Neural crest cell (in vitro differentiated cells): ENCODE data around the gene TIPIN. TPM values are rescaled to one million over a fixed set of nuclear protein-coding genes. Genes with fewer than 3 reads are reported as not detected.
"Not testable (repeated sequence)": the region's sequence is repeated elsewhere in the genome, so short reads cannot be mapped to it uniquely, and the experiment has no call there.

Experiments used
- DNase-seq: peaks from one replicate; pipeline ENCODE4 v3.0.0; 2021; ENCODE audit warnings: low read depth, mixed read lengths, low spot score
- H3K27ac Mint-ChIP-seq: one replicate; pipeline ENCODE4 v1.8.0; 2021; ENCODE audit warnings: mild to moderate bottlenecking, mixed read lengths; ENCODE audit not compliant: unreplicated experiment
- H3K27me3 Mint-ChIP-seq: 2 replicates; pipeline ENCODE4 v1.8.0; 2021; ENCODE audit warnings: low read depth, mild to moderate bottlenecking, mixed read lengths
- H3K36me3 Mint-ChIP-seq: 2 replicates; pipeline ENCODE4 v1.8.0; 2021; ENCODE audit warnings: low read depth, mild to moderate bottlenecking, mixed read lengths
- H3K4me1 Mint-ChIP-seq: 2 replicates; pipeline ENCODE4 v1.8.0; 2021; ENCODE audit warnings: mixed read lengths
- H3K4me3 Mint-ChIP-seq: one replicate; pipeline ENCODE4 v1.8.0; 2021; ENCODE audit warnings: mild to moderate bottlenecking, mixed read lengths
- H3K9me3 Mint-ChIP-seq: 2 replicates; pipeline ENCODE4 v1.8.0; 2021; ENCODE audit warnings: mixed read lengths
- total RNA-seq: library from RNA; stranded (reverse); gene quantifications from 2 replicates; pipeline ENCODE4 v1.2.1, GENCODE V29; 2021
- TF ChIP-seq, protein P1 (sequence below): fragments of 200-600 bp; sonication (generic); conservative IDR thresholded peaks from 2 replicates; pipeline ENCODE4 v1.5.0; 2021; ENCODE audit warnings: antibody characterized with exemption, mild to moderate bottlenecking

Gene TIPIN
- total RNA-seq, 1 donor from 2014 or later: 23.4 TPM

DNA sequence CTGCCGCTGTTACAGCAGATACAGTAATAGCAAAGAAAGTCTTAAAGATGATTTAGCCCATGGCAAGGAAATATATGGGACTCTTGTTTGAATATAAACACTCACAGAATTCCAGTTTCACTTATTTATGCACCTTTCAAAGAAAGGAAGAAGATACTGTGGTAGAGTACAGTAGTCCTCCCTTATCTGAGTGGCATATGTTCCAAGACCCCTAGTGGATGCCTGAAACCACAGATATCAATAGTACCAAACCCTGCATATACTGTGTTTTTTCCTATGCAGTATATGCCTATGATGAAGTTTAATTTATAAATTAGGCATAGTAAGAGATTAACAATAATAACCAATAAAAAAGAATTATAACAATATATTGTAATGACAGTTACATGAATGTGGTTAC is 38.4 kb upstream of the TIPIN start:
- Mint-ChIP-seq H3K4me3 (no peak overlapping the region), H3K4me1 (peaks cover 18% of the 10 kb centered on the region), H3K36me3 (peaks cover 7% of the 10 kb centered on the region), H3K9me3 (no peaks in the 10 kb centered on the region), H3K27me3 (no peaks in the 10 kb centered on the region), H3K27ac (no peak overlapping the region)
- TF ChIP-seq, protein P1, sequence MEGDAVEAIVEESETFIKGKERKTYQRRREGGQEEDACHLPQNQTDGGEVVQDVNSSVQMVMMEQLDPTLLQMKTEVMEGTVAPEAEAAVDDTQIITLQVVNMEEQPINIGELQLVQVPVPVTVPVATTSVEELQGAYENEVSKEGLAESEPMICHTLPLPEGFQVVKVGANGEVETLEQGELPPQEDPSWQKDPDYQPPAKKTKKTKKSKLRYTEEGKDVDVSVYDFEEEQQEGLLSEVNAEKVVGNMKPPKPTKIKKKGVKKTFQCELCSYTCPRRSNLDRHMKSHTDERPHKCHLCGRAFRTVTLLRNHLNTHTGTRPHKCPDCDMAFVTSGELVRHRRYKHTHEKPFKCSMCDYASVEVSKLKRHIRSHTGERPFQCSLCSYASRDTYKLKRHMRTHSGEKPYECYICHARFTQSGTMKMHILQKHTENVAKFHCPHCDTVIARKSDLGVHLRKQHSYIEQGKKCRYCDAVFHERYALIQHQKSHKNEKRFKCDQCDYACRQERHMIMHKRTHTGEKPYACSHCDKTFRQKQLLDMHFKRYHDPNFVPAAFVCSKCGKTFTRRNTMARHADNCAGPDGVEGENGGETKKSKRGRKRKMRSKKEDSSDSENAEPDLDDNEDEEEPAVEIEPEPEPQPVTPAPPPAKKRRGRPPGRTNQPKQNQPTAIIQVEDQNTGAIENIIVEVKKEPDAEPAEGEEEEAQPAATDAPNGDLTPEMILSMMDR: peak; percentile 11
- DNase-seq: no peak

DNA sequence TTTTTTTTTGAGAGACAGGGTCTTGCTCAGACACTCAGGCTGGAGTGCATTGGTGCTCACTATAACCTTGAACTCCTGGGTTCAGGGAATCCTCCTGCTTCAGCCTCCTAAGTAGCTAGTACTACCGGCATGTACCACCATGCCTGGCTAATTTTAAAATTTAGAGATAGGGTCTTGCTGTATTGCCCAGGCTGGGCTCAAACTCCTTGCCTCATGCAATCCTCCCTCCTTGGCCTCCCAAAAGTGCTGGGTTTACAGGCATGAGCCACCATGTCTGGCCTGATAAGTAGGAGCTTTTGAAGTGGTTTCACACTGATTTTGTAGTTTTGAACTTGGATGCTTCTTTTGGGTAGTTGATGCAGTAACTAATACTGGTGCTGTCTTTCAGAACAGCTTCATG is 38.0 kb upstream of the TIPIN start:
- no peaks in the 10 kb centered on the region for H3K9me3 Mint-ChIP-seq
- H3K36me3 Mint-ChIP-seq: peaks cover 7% of the 10 kb centered on the region
- no peak for DNase-seq
- TF ChIP-seq, protein P1: no peak
- no peaks in the 10 kb centered on the region for H3K27me3 Mint-ChIP-seq
- H3K4me1 Mint-ChIP-seq: peaks cover 21% of the 10 kb centered on the region
- H3K4me3 Mint-ChIP-seq: no peak overlapping the region
- H3K27ac Mint-ChIP-seq: no peak overlapping the region

DNA sequence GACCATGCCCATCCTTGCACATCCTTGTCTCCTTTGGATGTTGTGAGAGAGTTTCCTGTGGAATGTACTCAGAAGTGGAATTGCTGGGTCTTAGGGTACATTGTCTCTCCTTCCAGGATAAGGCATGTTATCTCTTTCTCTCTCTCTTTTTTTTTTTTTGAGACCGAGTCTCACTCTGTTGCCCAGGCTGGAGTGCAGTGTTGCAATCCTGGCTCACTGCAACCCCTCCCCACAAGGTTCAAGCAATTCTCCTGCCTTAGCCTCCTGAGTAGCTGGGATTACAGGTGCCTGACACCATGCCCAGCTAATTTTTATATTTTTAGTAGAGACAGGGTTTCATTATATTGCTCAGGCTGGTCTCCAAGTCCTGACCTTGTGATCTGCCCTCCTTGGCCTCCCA is 36.6 kb upstream of the TIPIN start:
- not testable (repeated sequence) for H3K27ac Mint-ChIP-seq, H3K9me3 Mint-ChIP-seq, H3K36me3 Mint-ChIP-seq, H3K4me3 Mint-ChIP-seq, DNase-seq, H3K27me3 Mint-ChIP-seq
- peaks cover 30% of the 10 kb centered on the region for H3K4me1 Mint-ChIP-seq

DNA sequence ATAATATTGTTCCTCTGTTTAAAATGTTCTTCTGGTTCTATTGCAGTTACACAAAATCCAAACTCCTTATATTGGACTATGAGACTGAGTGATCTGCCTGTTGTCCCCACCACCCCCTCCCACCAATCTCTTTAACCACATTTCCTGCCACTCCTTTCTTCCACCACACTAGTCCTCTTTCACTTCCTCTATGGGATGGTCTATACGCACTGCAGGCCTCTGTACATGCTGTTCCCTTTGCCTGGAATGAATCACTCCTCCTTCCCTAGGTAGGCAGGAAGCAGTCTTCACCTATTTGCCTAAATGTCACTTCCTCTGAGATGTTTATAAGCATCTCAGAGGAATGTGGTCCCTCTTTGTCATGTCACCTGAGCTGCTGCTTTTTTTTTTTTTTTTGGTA is 34.2 kb upstream of the TIPIN start:
- Mint-ChIP-seq H3K9me3 (no peaks in the 10 kb centered on the region), H3K4me1 (peaks cover 44% of the 10 kb centered on the region), H3K27me3 (no peaks in the 10 kb centered on the region), H3K4me3 (peak overlapping the region; percentile 46), H3K27ac (no peak overlapping the region), H3K36me3 (peaks cover 5% of the 10 kb centered on the region)
- no peak for DNase-seq
- TF ChIP-seq, protein P1: no peak

DNA sequence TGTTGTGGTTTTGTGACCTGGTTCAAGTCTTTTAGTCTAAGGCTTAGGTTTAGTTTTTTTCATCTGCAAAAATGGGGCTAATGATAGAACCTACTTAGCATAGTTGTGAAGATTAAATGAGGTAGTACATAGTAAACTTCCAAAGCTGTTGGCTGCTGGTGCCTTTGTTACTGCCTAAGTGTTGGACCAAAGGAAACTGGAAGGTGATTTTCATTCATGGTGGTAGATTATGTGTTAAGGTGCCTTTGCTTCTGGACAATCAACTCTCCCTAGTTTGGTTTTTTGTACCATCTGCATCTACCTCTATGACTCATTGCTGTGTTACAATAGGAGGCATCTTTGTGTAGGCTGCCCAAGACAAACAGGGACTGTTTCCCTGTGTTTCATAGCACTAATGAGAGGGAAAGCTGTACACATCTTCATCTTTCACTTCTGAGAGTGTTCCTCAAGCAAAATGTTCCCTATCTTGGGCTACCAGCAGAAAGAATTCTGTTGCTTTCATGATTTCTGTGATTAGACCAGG is 33.4 kb upstream of the TIPIN start:
- H3K4me1 Mint-ChIP-seq: peaks cover 44% of the 10 kb centered on the region
- H3K9me3 Mint-ChIP-seq: no peaks in the 10 kb centered on the region
- peak overlapping the region; percentile 62 for H3K4me3 Mint-ChIP-seq
- no peak overlapping the region for H3K27ac Mint-ChIP-seq
- TF ChIP-seq, protein P1: no peak
- no peaks in the 10 kb centered on the region for H3K27me3 Mint-ChIP-seq
- H3K36me3 Mint-ChIP-seq: peaks cover 5% of the 10 kb centered on the region
- no peak for DNase-seq

DNA sequence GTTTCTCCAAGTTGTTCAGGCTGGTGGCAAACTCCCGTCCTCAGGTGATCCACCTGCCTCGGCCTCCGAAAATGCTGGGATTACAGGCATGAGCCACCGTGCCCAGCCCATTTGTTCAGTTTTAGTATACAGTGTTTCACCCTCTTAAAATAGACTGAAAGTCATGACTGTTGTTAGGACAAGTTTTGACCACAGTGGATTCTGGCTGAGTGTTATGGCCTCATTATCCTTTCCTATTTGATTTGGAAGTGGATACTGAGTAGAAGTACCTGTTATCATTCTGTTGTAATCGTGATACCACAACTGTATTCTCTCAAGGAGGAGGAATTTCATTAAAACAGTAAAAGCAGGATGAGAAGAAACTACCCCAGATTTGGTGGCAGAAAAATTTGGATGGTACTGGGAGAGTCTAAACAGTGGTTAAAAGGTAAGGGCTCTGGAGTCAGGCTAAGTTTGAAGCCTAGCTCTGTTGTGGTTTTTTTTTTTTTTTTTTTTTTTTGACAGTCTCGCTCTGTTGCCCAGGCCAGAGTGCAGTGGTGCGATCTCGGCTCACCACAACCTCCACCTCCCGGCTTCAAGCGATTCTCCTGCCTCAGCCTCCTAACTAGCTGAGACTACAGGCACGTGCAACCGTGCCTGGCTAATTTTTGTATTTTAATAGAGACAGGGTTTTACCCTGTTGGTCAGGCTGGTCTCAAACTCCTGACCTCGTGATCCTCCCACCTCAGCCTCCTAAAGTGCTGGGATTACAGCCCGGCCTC is 32.8 kb upstream of the TIPIN start:
- peaks cover 44% of the 10 kb centered on the region for H3K4me1 Mint-ChIP-seq
- H3K27me3 Mint-ChIP-seq: no peaks in the 10 kb centered on the region
- H3K4me3 Mint-ChIP-seq: peak overlapping the region; percentile 94
- H3K36me3 Mint-ChIP-seq: peaks cover 5% of the 10 kb centered on the region
- no peaks in the 10 kb centered on the region for H3K9me3 Mint-ChIP-seq
- TF ChIP-seq, protein P1: no peak
- H3K27ac Mint-ChIP-seq: no peak overlapping the region
- no peak for DNase-seq
